ENCODE results near the gene MLX.

MLX gene

GRCh38 chr17:42566883-42567573, at the start of gene MLX:
TSS of gene MLX (plus strand) at chr17:42567100. CDS start at chr17:42567125, 25 bp downstream.
- DNase-seq (ENCODE audit: low spot score), result peak; percentile 93

- DNase-seq (ENCODE audit: low spot score), result peak; percentile 83
Measured at GRCh38 chr17:42517516-42517915, 49.4 kb upstream of the MLX start.

GRCh38 chr17:42518046-42518754, 48.7 kb upstream of the MLX start:
- peak; percentile 94 for DNase-seq (ENCODE audit: low spot score)

- peak; percentile 38 for DNase-seq (ENCODE audit: low spot score)
Measured at GRCh38 chr17:42518755-42519545, 48.0 kb upstream of the MLX start.

- peak; percentile 98 for DNase-seq (ENCODE audit: low spot score)
Measured at GRCh38 chr17:42519546-42520491, 47.1 kb upstream of the MLX start.

- DNase-seq (ENCODE audit: low spot score), result no peak
Measured at GRCh38 chr17:42520540-42520951, 46.4 kb upstream of the MLX start.

GRCh38 chr17:42521036-42521435, 45.9 kb upstream of the MLX start:
- peak; percentile 39 for DNase-seq (ENCODE audit: low spot score)

- no peak for DNase-seq (ENCODE audit: low spot score)
Measured at GRCh38 chr17:42521666-42522262, 45.1 kb upstream of the MLX start.

GRCh38 chr17:42522263-42522790, 44.6 kb upstream of the MLX start:
- DNase-seq (ENCODE audit: low spot score), result no peak

- DNase-seq (ENCODE audit: low spot score), result no peak
Measured at GRCh38 chr17:42522798-42523278, 44.1 kb upstream of the MLX start.

- DNase-seq (ENCODE audit: low spot score), result peak; percentile 39
Measured at GRCh38 chr17:42525221-42525620, 41.7 kb upstream of the MLX start.

GRCh38 chr17:42526031-42526444, 40.9 kb upstream of the MLX start:
- peak; percentile 37 for DNase-seq (ENCODE audit: low spot score)

GRCh38 chr17:42527932-42528331, 39.0 kb upstream of the MLX start:
- DNase-seq (ENCODE audit: low spot score), result no peak

GRCh38 chr17:42529061-42529460, 37.8 kb upstream of the MLX start:
- no peak for DNase-seq (ENCODE audit: low spot score)

GRCh38 chr17:42530952-42531454, 35.9 kb upstream of the MLX start:
- DNase-seq (ENCODE audit: low spot score), result no peak

GRCh38 chr17:42531455-42532354, 35.2 kb upstream of the MLX start:
- peak; percentile 64 for DNase-seq (ENCODE audit: low spot score)

- DNase-seq (ENCODE audit: low spot score), result no peak
Measured at GRCh38 chr17:42535155-42536047, 31.5 kb upstream of the MLX start.

- peak; percentile 88 for DNase-seq (ENCODE audit: low spot score)
Measured at GRCh38 chr17:42536048-42536371, 30.9 kb upstream of the MLX start, which contains the start of gene NAGLU. TSS of gene NAGLU (plus strand) at chr17:42536241. CDS start at chr17:42536273, 32 bp downstream.

Data from kidney tubule cell (primary cell).